GM21576 (cell line): ENCODE data around the gene CDKAL1.
"Not testable (repeated sequence)": the region's sequence is repeated elsewhere in the genome, so short reads cannot be mapped to it uniquely, and the experiment has no call there.

ENCODE experiments used
- ATAC-seq: cut with Tn5 transposase; IDR thresholded peaks from one replicate; pipeline ENCODE4 v1.9.1; 2021; ENCODE audit warnings: mild to moderate bottlenecking, moderate library complexity; ENCODE audit not compliant: unreplicated experiment

The CDKAL1 gene

DNA sequence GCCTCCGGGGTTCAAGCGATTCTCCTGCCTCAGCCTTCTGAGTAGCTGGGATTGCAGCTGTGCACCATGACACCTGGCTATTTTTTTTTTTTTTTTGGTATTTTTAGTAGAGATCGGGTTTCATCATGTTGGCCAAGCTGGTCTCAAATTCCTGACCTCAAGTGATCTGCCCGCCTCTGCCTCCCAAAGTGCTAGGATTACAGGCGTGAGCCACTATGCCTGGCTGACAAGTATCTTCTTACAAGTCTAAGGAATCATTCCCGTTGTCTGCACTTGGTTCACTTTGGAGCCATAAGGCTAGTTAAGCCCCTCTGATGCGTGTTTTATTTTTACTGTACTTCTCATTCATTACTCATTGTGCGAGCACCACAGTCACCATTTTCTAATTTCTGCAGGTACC is 198.1 kb downstream of the CDKAL1 start:
- not testable (repeated sequence) for ATAC-seq

DNA sequence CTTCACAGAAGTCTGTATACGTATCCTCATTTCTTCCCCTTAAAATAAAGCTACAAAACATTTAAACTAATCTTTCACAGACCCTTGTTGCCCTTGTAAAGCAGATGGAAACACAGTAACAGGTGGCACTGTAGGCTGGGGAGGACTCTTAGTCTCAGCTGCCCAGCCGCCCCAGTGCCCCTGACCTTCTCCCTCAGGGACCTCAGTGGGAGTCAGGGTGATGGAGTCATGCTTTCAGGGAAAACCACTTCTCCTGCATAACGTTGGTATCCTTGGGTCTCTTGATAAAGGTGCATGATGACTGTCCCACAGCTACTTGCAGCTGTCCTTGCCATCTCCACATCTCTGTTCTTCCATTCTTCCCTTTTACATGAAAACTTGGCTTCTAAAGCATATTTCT is 198.6 kb downstream of the CDKAL1 start:
- no peak for ATAC-seq

DNA sequence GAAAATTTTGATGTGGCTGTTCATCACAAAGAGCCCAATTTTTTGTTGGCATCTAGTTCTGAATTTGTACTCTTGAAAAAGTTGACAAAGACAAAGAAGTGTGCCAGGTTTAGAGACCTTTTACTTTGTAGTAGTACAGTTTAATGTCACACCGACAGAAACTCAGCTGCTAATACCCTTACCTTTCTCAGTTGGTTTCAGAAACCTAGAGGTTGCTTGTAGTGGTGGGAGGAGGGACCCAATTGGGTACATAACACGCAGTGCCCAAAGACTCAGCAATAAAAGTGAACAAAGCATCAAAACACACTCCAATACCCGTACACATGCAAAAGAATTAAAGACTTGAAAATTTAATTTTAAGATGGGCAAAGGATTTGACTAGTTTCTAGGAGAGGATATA is 203.7 kb downstream of the CDKAL1 start:
- ATAC-seq = no peak

DNA sequence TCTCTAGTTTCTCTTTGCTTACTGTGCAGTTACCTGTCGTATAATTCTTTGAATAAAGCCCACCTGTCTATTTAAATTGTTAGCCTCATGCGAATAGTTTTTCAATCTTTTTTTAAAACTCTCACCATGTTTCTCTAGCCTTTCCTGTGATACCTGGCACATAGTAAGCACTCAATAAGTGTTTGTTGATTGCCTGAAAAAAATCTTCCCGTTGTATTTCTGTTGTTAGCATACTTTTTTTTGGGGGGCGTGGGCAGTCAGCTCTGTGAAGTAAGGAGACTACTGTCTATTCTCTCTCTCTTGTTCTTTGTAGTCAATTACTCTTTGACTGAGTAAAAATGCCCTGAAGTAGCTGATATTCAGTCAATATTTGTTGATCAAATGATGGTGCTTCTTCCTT is 205.8 kb downstream of the CDKAL1 start:
- ATAC-seq = no peak

DNA sequence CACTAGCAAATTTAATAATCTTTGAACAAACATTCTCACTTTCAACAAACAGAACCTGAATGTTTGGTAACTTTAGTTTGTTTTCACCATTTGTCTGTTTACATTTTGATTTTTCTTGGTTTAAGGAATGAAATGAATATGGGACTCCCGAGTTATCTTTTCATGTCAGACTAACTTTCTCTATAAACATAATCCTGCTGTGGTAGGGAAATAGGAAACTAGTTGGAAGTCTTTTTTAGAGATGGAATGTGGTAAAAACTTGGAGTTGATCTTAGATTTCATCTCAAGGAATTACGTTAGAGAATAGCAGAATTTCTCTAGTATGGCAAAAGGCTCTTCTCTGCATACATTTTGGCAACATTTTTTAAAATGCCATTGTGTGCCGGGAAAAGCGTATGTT is 206.5 kb downstream of the CDKAL1 start:
- ATAC-seq = no peak

DNA sequence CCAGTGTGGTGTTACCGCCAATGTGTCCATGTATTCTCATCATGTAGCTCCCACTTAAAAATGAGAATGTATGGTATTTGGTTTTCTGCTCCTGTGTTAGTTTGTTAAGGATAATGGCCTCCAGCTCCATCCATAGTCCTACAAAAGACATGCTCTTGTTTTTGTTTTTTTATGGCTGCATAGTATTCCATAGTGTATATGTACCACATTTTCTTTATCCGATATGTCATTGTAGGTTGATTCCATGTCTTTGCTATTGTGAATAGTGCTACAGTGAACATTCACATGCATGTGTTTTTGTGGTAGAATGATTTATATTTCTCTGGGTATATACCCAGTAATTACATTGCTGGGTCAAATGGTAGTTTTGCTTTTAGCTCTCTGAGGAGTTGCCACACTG is 207.2 kb downstream of the CDKAL1 start:
- no peak for ATAC-seq

DNA sequence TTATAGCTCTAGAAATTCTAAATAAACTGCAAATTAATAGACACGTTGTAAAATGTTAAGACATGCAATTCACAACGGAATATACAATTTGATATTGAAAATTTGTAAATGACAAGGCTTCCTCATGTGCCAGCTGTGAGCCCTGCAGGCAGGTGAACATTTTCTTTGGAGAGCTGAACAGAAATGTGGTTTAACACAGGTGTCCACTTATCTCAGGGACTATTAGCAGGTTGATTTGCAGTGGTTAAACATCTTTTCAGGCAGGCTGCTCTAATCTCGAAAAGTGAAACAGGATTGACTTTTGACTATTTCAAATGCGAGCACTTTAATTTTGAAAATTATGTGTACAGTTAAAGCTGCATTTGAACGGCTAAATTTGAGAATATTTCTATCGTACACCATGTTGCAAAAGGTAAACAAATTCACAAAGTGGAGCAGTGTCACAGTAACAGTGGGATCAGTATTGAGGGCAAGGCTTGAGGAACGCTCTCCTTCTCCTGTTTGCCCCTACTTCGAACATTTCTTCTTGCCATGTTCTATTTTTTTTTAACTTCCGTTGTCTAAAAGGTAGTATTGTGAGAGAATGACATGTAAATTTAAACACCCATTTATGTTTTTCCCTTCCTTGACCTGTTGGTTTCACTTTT is 210.8 kb downstream of the CDKAL1 start:
- ATAC-seq = no peak

DNA sequence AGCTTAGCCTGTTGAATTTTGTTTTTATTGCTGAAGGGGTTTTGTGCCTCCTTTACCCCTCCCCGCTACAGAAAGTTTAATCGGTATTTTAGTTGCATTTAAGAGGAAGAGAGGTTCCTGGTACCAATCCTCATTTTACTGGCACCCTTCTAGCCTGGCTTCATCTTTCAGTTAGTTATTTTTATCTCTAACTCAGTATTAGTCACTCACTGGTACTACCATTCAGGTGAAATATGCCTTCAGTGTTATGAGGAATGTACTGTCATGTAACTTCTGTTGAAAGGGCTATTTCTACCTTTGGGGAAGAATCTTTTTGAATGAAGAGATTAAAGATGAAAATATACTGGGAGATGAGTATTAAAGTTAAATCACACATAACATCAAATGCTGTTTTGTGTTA is 211.8 kb downstream of the CDKAL1 start:
- no peak for ATAC-seq

DNA sequence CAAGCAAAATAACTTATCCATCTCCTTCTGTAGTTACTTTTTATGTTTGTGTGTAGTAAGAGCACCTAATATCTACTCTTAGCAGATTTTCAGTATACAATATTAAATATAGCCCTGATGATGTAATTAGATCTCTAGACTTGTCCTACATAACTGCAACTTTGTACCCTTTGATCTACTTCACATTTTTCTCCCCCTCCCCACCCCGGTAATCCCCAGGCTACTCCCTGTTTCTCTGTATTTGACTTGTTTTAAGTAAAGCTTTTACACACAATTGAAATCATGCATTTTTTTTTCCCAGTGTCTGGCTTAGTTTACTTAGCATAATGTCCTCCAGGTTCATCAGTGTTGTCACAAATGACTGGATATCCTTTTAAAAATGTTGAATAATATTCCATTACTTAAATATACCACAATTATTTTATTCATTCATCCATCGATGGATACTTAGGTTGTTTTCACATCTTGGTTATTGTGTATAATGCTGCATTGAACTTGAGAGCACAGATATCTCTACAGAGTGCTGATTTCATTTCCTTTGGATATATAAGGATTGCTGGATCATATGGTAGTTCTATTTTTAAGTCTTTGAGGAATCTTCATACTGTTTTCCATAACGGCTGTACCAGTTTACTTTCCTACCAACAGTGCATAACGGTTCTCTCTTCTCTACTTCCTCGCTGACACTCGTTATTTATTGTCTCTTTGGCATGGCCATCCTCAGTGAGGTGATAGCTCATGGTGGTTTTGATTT is 212.7 kb downstream of the CDKAL1 start:
- ATAC-seq = no peak

DNA sequence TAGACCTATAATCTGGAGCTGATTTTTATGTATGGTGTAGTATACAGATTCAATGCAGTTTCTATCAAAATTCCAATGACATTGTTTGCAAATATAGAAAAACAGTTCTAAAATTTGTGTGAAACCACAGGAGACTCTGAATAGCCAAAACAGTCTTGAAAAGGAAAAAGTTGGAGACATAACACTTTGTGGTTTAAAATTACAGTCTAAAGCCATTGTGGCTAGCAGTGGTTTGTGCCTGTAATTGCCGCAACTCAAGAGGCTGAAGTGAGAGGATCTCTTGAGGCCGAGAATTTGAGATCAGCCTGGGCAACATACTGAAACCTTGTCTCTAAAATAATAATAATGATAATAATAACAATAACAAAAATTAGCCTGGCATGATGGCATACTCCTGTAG is 213.7 kb downstream of the CDKAL1 start:
- ATAC-seq = no peak

DNA sequence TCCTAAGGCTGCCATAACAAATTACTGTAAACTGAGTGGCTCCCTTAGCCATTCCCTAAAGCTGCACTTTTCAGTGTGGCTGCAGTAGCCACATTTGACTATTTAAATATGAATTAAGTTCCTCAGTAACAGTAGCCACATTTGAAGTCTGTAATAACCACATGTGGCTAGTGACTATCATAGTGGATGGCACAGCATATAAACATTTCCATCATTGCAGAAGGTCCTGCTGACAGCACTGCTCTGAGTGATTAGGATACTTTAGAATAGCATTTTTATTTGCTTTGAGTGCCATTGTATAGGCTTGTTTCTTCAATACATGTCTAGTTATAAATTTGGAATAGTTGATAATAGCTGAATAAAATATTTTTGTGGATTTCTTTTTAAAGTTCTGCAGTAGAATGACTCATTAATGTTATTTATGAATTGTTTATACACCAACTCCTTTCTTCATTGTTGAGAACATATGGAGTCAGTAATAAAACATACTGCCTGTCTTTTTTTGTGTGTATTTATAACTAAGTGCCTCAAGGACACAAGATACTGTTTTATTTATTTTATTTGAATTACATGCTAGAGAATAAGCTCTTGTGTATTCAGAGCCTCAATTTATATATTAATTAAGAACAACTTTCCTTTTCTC is 217.2 kb downstream of the CDKAL1 start:
- ATAC-seq = no peak

DNA sequence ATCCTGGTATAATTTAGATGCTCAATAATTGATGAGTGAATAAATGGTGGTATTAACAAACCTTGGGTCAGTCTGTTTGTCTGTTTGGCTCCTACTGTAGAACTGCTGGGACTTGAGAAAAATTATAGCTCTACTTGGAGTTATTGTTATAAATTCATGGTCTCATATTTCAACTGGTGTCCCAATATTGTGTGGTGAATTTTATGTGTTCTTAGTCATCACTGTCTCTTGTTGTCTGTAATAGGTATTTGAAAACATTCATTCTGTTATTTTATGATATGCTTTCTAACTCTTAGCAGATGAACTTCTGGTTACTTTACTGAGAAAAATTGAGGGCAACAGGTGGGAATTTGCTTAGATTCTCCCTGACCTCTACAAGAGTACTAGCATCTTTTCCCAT is 221.4 kb downstream of the CDKAL1 start:
- no peak for ATAC-seq

DNA sequence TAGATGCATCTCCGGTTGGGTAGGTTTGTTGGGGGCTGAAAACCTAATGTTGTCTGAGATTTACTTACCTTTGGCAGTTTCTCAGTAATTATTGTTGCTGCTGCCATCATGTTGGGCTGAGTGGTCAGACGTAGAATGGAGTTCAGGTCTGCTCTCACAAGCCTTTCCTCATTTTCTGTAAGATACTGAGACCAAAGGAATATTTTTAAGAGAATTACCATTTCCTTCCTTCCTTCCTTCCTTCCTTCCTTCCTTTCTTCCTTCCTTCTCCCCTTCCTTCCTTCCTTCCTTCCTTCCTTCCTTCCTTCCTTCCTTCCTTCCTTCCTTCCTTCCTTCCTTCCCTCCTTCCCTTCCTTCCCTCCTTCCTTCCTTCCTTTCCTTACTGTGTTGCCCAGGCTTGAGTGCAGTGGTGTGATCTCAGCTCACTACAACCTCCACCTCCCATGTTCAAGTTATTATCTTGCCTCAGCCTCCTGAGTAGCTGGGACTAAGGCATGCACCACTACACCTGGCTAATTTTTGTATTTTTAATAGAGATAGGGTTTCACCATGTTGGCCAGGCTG is 222.4 kb downstream of the CDKAL1 start:
- not testable (repeated sequence) for ATAC-seq

DNA sequence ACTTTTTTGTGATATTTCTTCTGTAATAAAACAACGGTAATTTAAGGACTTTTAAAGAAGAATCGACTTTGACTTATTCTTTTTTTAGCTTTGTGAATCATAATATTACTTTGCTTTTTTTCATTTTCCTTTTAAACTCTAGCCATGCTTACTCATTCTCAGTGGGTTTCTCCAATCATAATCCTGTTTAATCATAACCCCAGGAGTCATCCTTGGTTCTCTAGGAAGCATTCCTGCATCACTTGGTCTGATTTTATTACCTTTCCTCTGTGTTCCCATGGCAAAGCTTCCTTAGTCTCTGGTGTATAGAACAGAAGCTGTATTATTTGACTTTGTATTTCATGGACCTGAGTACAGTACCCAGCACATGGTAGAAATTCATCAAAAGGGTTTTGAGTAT is 223.5 kb downstream of the CDKAL1 start:
- ATAC-seq = no peak

DNA sequence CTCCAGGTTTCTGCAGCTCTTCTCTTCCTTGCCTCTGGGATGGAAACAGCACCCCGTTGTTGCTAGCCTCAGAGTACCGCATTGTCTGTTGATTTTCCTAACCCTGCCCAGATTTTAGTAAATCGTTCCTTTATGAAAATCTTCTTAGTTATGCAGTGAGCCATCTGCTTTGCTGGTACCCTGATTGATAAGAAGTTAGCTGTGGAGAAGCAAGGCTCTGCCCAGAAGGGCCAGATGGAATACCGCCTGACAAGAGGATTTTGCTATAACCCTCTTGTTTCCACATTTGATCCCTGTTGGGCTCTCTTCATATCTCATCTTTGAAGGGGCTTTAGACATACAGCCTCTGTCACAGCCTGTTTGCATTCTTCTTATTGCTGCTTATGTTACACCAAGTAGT is 229.0 kb downstream of the CDKAL1 start:
- no peak for ATAC-seq

DNA sequence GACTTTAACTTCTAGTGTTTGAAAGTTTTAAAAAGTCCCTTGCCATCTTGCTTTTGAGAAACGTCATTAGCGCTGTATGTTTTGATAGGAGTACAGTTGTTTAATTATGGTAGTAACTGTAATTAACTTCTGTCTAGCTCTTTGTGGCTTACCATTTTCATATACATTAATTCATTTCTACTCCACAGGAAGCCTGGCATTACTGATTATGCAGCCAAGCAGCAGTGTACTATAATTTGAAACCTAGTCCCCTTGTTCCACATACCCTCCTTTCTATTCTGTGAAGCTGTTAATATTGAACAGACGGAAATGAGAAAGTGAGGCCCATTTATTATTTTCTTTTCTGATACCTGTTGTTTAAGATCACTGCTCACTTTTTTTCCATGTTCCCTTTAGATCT is 235.4 kb downstream of the CDKAL1 start:
- ATAC-seq = no peak

DNA sequence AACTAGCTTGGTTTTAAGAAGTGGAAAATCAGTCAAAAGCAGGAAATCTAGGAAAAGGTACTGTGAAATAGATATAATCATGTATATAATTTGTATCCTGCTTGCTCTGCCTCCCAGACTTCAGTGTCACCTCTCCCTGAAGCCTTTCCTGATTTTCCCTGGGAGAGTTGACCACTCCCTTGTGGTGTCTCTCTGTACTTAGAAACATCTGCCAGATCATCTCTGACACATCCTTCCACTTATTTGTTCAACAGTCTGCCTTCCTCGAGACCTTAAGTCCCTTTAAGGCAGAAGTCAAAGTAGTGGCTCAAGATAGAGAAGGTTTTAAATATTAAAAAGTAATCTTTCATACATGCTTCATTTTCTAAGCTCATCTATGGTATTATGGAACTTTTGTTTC is 236.5 kb downstream of the CDKAL1 start:
- ATAC-seq = no peak

DNA sequence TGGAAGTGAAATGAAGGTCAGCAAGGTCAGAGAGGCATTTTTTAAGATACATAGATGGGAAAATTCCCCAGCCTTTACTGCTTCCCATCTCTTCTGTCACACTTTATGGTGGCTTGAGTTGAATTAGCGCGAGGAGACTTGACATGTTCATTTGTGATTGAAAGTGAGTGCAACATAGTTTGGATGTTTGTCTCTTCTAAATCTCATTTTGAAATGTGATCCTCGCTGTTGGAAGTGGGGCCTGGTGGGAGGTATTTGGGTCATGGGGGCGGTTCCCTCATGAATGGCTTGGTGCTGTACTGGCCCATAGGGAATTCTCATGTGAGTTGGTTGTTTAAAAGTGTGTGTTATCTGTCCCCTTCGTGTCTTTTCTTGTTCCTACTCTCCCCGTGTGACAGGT is 237.2 kb downstream of the CDKAL1 start:
- ATAC-seq = no peak

DNA sequence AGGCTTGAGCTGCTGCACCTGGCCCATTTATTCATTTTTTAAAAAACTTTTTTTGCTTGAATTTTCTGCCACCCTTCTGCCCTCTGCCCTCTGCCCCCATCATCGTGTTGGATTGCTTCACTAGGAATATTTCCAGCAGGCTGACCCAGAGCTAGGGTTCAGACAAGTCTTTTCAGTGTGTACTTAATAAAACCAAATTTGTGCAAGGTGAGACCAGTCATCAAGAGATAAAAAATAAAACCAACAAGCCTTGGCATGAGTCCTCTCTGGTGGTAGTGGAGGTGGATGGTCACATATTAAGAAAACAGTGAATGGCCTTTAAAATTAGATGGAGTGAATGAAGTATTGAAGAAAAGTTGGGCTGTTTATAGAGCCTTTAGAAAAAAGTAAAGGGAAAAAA is 239.6 kb downstream of the CDKAL1 start:
- no peak for ATAC-seq

DNA sequence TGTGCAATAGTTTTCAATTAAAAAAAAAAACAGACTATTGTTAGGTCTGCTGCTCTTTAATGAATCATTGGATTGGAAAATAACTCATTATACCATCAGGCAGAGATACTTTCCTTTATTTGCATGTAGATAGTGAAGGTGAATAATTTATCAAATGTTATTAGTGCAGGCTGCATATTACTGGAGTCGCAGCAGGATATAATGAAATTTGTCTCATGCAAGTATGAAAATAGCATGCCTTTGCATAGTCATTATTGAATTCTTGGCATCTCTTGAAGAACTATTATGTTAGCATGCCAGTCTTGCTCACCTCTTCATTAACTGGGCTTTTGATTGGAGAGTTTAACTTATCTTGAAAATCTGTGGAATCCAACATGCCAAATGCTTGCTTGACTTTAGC is 241.7 kb downstream of the CDKAL1 start:
- ATAC-seq = no peak

DNA sequence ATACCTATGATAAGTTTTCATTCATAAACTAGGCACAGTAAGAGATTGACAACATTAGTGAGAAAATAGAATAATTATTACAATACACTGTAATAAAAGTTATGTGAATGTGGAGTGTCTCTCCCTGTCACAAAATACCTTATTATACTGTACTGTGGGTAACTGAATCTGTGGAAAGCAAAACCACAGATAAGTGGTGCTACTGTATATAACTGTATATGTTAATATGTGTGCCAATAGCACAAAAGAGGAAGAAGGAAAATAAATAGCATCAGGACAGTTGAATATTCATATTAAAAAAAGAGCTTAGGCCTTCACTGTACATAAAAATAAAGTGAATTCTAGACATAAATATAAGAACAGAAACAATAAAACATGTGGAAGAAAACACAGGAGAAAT is 243.5 kb downstream of the CDKAL1 start:
- ATAC-seq = no peak

DNA sequence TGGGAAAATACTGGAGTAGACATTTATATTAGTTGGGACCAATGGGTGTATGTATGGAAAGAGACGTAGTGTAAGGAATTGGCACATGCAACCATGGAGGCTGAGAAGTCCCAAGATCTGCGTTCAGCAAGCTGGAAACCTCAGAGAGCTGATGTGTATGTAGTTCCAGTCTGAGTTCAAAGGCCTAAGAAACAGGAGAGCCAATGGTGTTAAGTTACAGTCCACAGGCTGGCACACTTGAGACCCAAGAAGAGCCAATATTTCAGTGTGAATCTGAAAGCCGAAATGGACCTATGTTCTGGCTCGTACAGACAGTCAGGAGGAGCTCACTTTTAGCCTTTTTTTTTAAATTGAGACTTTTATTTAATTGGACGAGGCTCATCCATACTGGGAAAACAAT is 244.2 kb downstream of the CDKAL1 start:
- ATAC-seq = no peak
